Stimulated activated naive CD8-positive, alpha-beta T cell treated with anti-CD3 and anti-CD28 coated beads, Interleukin-15, amount 100 ng/mL, for 72 hours (primary cell): ENCODE data around the gene OR2AT4.
"Not testable (repeated sequence)": the region's sequence is repeated elsewhere in the genome, so short reads cannot be mapped to it uniquely, and the experiment has no call there.

Experiments used
- ATAC-seq: fragments of 150-1000 bp; cut with Tn5 transposase; 2 replicates; pipeline ENCODE4 v1.10.0; 2021; ENCODE audit warnings: mild to moderate bottlenecking, moderate library complexity
- DNase-seq, 2 donors: peaks; one replicate each; pipeline ENCODE4 v3.0.0; 2021 to 2022
- H3K27ac Mint-ChIP-seq, 2 donors: one replicate each; pipeline ENCODE4 v1.8.0; 2022; ENCODE audit warnings: mild to moderate bottlenecking in 2 of 2, mixed read lengths in 2 of 2, moderate library complexity in 2 of 2
- H3K27me3 Mint-ChIP-seq: one replicate; pipeline ENCODE4 v1.8.0; 2022; ENCODE audit warnings: mixed read lengths
- H3K4me1 Mint-ChIP-seq: one replicate; pipeline ENCODE4 v1.8.0; 2022; ENCODE audit warnings: mild to moderate bottlenecking, mixed read lengths
- H3K4me3 Mint-ChIP-seq, 2 donors: one replicate each; pipeline ENCODE4 v1.8.0; 2022; ENCODE audit warnings: mild to moderate bottlenecking in 2 of 2, mixed read lengths in 2 of 2, moderate library complexity in 1 of 2
- H3K9me3 Mint-ChIP-seq, 2 donors: one replicate each; pipeline ENCODE4 v1.8.0; 2022; ENCODE audit warnings: mixed read lengths in 2 of 2

The OR2AT4 gene

GRCh38 chr11:75059299-75059698, 37.4 kb downstream of the OR2AT4 start:
- DNase-seq (no peak), ATAC-seq (no peak)
- no peak overlapping the region for H3K4me3 Mint-ChIP-seq
- no peaks in the 10 kb centered on the region for H3K4me1 Mint-ChIP-seq
- no peak overlapping the region for H3K27ac Mint-ChIP-seq
- peaks cover 33% of the 10 kb centered on the region for H3K27me3 Mint-ChIP-seq
- no peaks in the 10 kb centered on the region for H3K9me3 Mint-ChIP-seq

- H3K4me1 Mint-ChIP-seq: no peaks in the 10 kb centered on the region
- peaks cover 34% of the 10 kb centered on the region for H3K27me3 Mint-ChIP-seq
- H3K27ac Mint-ChIP-seq: no peak overlapping the region
- no peak for DNase-seq
- H3K4me3 Mint-ChIP-seq: no peak overlapping the region
- ATAC-seq: no peak
- H3K9me3 Mint-ChIP-seq: peaks cover 7% of the 10 kb centered on the region in 2 donors
Measured at GRCh38 chr11:75056814-75057213, 39.9 kb downstream of the OR2AT4 start.

GRCh38 chr11:75055511-75055910, 41.2 kb downstream of the OR2AT4 start:
- DNase-seq (no peak), ATAC-seq (no peak)
- Mint-ChIP-seq H3K4me3 (no peak overlapping the region), H3K27ac (no peak overlapping the region), H3K4me1 (no peaks in the 10 kb centered on the region), H3K27me3 (peaks cover 33% of the 10 kb centered on the region), H3K9me3 (peaks cover 7 to 11% of the 10 kb centered on the region in 2 donors)

GRCh38 chr11:75052457-75052856, 44.2 kb downstream of the OR2AT4 start:
- no peak overlapping the region for H3K27ac Mint-ChIP-seq
- peaks cover 7 to 11% of the 10 kb centered on the region in 2 donors for H3K9me3 Mint-ChIP-seq
- no peaks in the 10 kb centered on the region for H3K4me1 Mint-ChIP-seq
- H3K4me3 Mint-ChIP-seq: no peak overlapping the region
- DNase-seq (no peak), ATAC-seq (no peak)
- peaks cover 10% of the 10 kb centered on the region for H3K27me3 Mint-ChIP-seq

GRCh38 chr11:75051043-75051442, 45.6 kb downstream of the OR2AT4 start:
- Mint-ChIP-seq H3K27me3 (peaks cover 10% of the 10 kb centered on the region), H3K4me1 (no peaks in the 10 kb centered on the region), H3K27ac (no peak overlapping the region), H3K4me3 (no peak overlapping the region), H3K9me3 (peaks cover 7 to 11% of the 10 kb centered on the region in 2 donors)
- DNase-seq (no peak), ATAC-seq (no peak)

- Mint-ChIP-seq H3K9me3 (peaks cover 7 to 11% of the 10 kb centered on the region in 2 donors), H3K4me3 (no peak overlapping the region), H3K27ac (no peak overlapping the region), H3K27me3 (peaks cover 10% of the 10 kb centered on the region), H3K4me1 (no peaks in the 10 kb centered on the region)
- DNase-seq: no peak
- no peak for ATAC-seq
Measured at GRCh38 chr11:75050516-75050915, 46.2 kb downstream of the OR2AT4 start.

- peaks cover 7 to 11% of the 10 kb centered on the region in 2 donors for H3K9me3 Mint-ChIP-seq
- DNase-seq, ATAC-seq, H3K4me1 Mint-ChIP-seq, H3K27ac Mint-ChIP-seq, H3K4me3 Mint-ChIP-seq: not testable (repeated sequence)
- peaks cover 10% of the 10 kb centered on the region for H3K27me3 Mint-ChIP-seq
Measured at GRCh38 chr11:75049501-75050266, 47.0 kb downstream of the OR2AT4 start.

- H3K4me3 Mint-ChIP-seq: no peak overlapping the region
Measured at GRCh38 chr11:75047191-75047590, 49.5 kb downstream of the OR2AT4 start.

GRCh38 chr11:75046668-75047067, 50.0 kb downstream of the OR2AT4 start:
- DNase-seq, H3K9me3 Mint-ChIP-seq, H3K4me1 Mint-ChIP-seq, H3K27me3 Mint-ChIP-seq, H3K4me3 Mint-ChIP-seq, ATAC-seq, H3K27ac Mint-ChIP-seq: not testable (repeated sequence)

More at GRCh38 chr11:75047191-75047590, 49.5 kb downstream of the OR2AT4 start:
- Mint-ChIP-seq H3K27ac (no peak overlapping the region), H3K4me1 (no peaks in the 10 kb centered on the region), H3K9me3 (peaks cover under 1 to 5% of the 10 kb centered on the region in 2 donors), H3K27me3 (no peaks in the 10 kb centered on the region)
- DNase-seq (no peak), ATAC-seq (no peak)

- H3K4me3 Mint-ChIP-seq, ATAC-seq, H3K4me1 Mint-ChIP-seq, DNase-seq, H3K27ac Mint-ChIP-seq, H3K9me3 Mint-ChIP-seq: not testable (repeated sequence)
- peaks cover 14% of the 10 kb centered on the region for H3K27me3 Mint-ChIP-seq
Measured at GRCh38 chr11:75044381-75045170, 52.1 kb downstream of the OR2AT4 start.

GRCh38 chr11:75041821-75042220, 54.9 kb downstream of the OR2AT4 start:
- not testable (repeated sequence) for DNase-seq, ATAC-seq, H3K4me1 Mint-ChIP-seq, H3K9me3 Mint-ChIP-seq, H3K27ac Mint-ChIP-seq, H3K4me3 Mint-ChIP-seq
- peaks cover 14% of the 10 kb centered on the region for H3K27me3 Mint-ChIP-seq

- no peak overlapping the region for H3K27ac Mint-ChIP-seq
- peaks cover 14% of the 10 kb centered on the region for H3K27me3 Mint-ChIP-seq
- ATAC-seq: no peak
- peaks cover 0 to 10% of the 10 kb centered on the region in 2 donors for H3K9me3 Mint-ChIP-seq
- no peak for DNase-seq
- no peaks in the 10 kb centered on the region for H3K4me1 Mint-ChIP-seq
- H3K4me3 Mint-ChIP-seq: no peak overlapping the region
Measured at GRCh38 chr11:75041263-75041662, 55.4 kb downstream of the OR2AT4 start.

GRCh38 chr11:75040167-75040770, 56.4 kb downstream of the OR2AT4 start:
- ATAC-seq: no peak
- Mint-ChIP-seq H3K27me3 (peaks cover 14% of the 10 kb centered on the region), H3K9me3 (peaks cover 0 to 10% of the 10 kb centered on the region in 2 donors), H3K4me1 (no peaks in the 10 kb centered on the region), H3K4me3 (no peak overlapping the region), H3K27ac (no peak overlapping the region)
- no peak for DNase-seq

GRCh38 chr11:75035911-75036565, 60.6 kb downstream of the OR2AT4 start:
- no peak for DNase-seq
- peaks cover 8% of the 10 kb centered on the region for H3K27me3 Mint-ChIP-seq
- no peak overlapping the region for H3K4me3 Mint-ChIP-seq
- no peaks in the 10 kb centered on the region for H3K4me1 Mint-ChIP-seq
- ATAC-seq: no peak
- H3K27ac Mint-ChIP-seq: no peak overlapping the region
- peaks cover 0 to 6% of the 10 kb centered on the region in 2 donors for H3K9me3 Mint-ChIP-seq

- DNase-seq (no peak), ATAC-seq (no peak)
- Mint-ChIP-seq H3K27me3 (peaks cover under 1% of the 10 kb centered on the region), H3K4me1 (no peaks in the 10 kb centered on the region), H3K9me3 (no peaks in the 10 kb centered on the region), H3K4me3 (no peak overlapping the region), H3K27ac (no peak overlapping the region)
Measured at GRCh38 chr11:75035256-75035655, 61.4 kb downstream of the OR2AT4 start.
